ENCODE data around the gene LDLRAD2. TPM values are rescaled to one million over a fixed set of nuclear protein-coding genes. Genes with fewer than 3 reads are reported as not detected.

The LDLRAD2 gene
- total and polyA plus RNA-seq, 2 of the 4 experiments (the other 2 are of a cell fraction): 0.05 TPM; not detected in 1

- H3K4ac ChIP-seq (ENCODE audit: low read depth, low read length): no peak overlapping the region
- no peak overlapping the region for H2BK5ac ChIP-seq (ENCODE audit: low read depth, low read length, poor library complexity, severe bottlenecking)
- H3K14ac ChIP-seq (replicated peaks; ENCODE audit: low read depth, low read length): no peak overlapping the region
- H2BK120ac ChIP-seq (ENCODE audit: low read depth, low read length): no peak overlapping the region
- H4K8ac ChIP-seq (ENCODE audit: low read depth in 2 of 2, low read length in 2 of 2): no peak overlapping the region
- peaks cover 6% of the 10 kb centered on the region for H3K9me1 ChIP-seq (ENCODE audit: insufficient read depth, low read length)
- dilution Hi-C loops (cut with HindIII; ENCODE audit: low sequenced_read_pairs, unreplicated experiment) (no loop called here), intact Hi-C loops (cut with micrococcal nuclease) (no loop called here), in situ Hi-C loops (cut with MboI; ENCODE audit: low sequenced_read_pairs) (no loop called here)
- H3K18ac ChIP-seq (ENCODE audit: low read depth, low read length): no peak overlapping the region
- H3K9ac ChIP-seq (ENCODE audit: low read depth, low read length): no peak overlapping the region
- ChIA-PET CTCF (no interaction called here), POLR2A (ENCODE audit: unreplicated experiment) (no interaction called here)
- ATAC-seq (ENCODE audit: low read depth) (no peak), DNase-seq (no peak)
- H3K56ac ChIP-seq (ENCODE audit: extremely low read depth, insufficient read depth, low read length): no peak overlapping the region
- no peak overlapping the region for H2AK5ac ChIP-seq (ENCODE audit: low read depth, low read length)
- H4K5ac ChIP-seq (ENCODE audit: low read depth, low read length): no peak overlapping the region
- no TSS peak for BruUV-seq (replicated peaks)
- no peak overlapping the region for H3K4me3 ChIP-seq (ENCODE audit: insufficient read depth, low read depth, low read length)
- peaks cover 7% of the 10 kb centered on the region for H4K20me1 ChIP-seq (ENCODE audit: insufficient read depth, low read length)
- H2BK15ac ChIP-seq (ENCODE audit: low read depth, low read length): no peak overlapping the region
- TF ChIP-seq, protein P1, sequence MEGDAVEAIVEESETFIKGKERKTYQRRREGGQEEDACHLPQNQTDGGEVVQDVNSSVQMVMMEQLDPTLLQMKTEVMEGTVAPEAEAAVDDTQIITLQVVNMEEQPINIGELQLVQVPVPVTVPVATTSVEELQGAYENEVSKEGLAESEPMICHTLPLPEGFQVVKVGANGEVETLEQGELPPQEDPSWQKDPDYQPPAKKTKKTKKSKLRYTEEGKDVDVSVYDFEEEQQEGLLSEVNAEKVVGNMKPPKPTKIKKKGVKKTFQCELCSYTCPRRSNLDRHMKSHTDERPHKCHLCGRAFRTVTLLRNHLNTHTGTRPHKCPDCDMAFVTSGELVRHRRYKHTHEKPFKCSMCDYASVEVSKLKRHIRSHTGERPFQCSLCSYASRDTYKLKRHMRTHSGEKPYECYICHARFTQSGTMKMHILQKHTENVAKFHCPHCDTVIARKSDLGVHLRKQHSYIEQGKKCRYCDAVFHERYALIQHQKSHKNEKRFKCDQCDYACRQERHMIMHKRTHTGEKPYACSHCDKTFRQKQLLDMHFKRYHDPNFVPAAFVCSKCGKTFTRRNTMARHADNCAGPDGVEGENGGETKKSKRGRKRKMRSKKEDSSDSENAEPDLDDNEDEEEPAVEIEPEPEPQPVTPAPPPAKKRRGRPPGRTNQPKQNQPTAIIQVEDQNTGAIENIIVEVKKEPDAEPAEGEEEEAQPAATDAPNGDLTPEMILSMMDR (conservative IDR thresholded peaks at IDR 0.05; ENCODE audit: low read depth, low read length): no peak
- TF ChIP-seq BHLHE40 (IDR thresholded peaks at IDR 0.05; ENCODE audit: low read depth, low read length) (no peak), CHD1 (IDR thresholded peaks at IDR 0.05; ENCODE audit: low read depth, low read length) (no peak), CEBPB (IDR thresholded peaks at IDR 0.05; ENCODE audit: low read depth, low read length) (no peak), MXI1 (IDR thresholded peaks at IDR 0.05; ENCODE audit: borderline replicate concordance, low read depth, low read length) (no peak), MAZ (IDR thresholded peaks at IDR 0.05; ENCODE audit: borderline replicate concordance, low read depth, low read length) (no peak), USF2 (IDR thresholded peaks at IDR 0.05; ENCODE audit: low read depth, low read length) (no peak), NFE2L2 (IDR thresholded peaks at IDR 0.05; ENCODE audit: low read depth, low read length) (no peak)
- peaks cover 6% of the 10 kb centered on the region for H3K4me1 ChIP-seq (ENCODE audit: control insufficient read depth, insufficient read depth, low read length)
- no peak overlapping the region for H3K27ac ChIP-seq (ENCODE audit: insufficient read depth, low read length)
- no peak overlapping the region for H2AFZ ChIP-seq (replicated peaks; ENCODE audit: low read length, poor library complexity)
- no peak overlapping the region for H3K23ac ChIP-seq (ENCODE audit: low read depth, low read length)
- H4K91ac ChIP-seq (ENCODE audit: insufficient read depth, low read depth, low read length): no peak overlapping the region
- no peak overlapping the region for H2BK20ac ChIP-seq (ENCODE audit: low read depth, low read length)
- H3K9me3 ChIP-seq (ENCODE audit: control insufficient read depth, insufficient read depth, low read length): no peaks in the 10 kb centered on the region
- no peak overlapping the region for H2AK9ac ChIP-seq (replicated peaks; ENCODE audit: low read depth, low read length, poor library complexity)
- H3K36me3 ChIP-seq (ENCODE audit: control insufficient read depth, insufficient read depth, low read length): peaks cover 85% of the 10 kb centered on the region
- no peak overlapping the region for H3K4me2 ChIP-seq (ENCODE audit: low read depth, low read length)
- 77% methylated on average over 3 of the region's 14 CpGs; no CpG with 5 or more reads in 1 of the 2 experiments for WGBS, 2 experiments (ENCODE audit: extremely low coverage in 2 of 2, insufficient read length in 1 of 2)
- H3K27me3 ChIP-seq (ENCODE audit: control insufficient read depth, insufficient read depth, low read length): no peaks in the 10 kb centered on the region
- H3K79me1 ChIP-seq (ENCODE audit: low read depth in 1 of 2, low read length in 2 of 2): peaks cover 8 to 29% of the 10 kb centered on the region in 2 experiments
Observed at GRCh38 chr1:21857142-21857839, 45.2 kb downstream of the LDLRAD2 start.

Measured in IMR-90 (cell line).